WTC11 (cell line): ENCODE measurements around the gene STXBP5. TPM values are rescaled to one million over a fixed set of nuclear protein-coding genes. Genes with fewer than 3 reads are reported as not detected.

Source experiments
- ATAC-seq: fragments of 200-7000 bp; cut with Tn5 transposase; 2 replicates; pipeline ENCODE4 v1.10.0; 2021; ENCODE audit warnings: mild to moderate bottlenecking, moderate library complexity
- CTCF ChIA-PET: fragments of 300-600 bp; sonication (Branson Sonifier 250); formaldehyde crosslinking; loops from one replicate; lab custom pipeline; 2021; ENCODE audit warnings: antibody characterized with exemption; lab: Charles Lee
- POLR2A ChIA-PET: fragments of 350-600 bp; sonication (Branson Sonifier 250); formaldehyde crosslinking; loops from one replicate; lab custom pipeline; 2021; ENCODE audit warnings: antibody characterized with exemption; lab: Charles Lee
- DNase-seq: peaks from one replicate; pipeline ENCODE4 v3.0.0; 2021; ENCODE audit warnings: low spot score
- H3K27ac Mint-ChIP-seq: 2 replicates; pipeline ENCODE4 v1.8.0; 2021; ENCODE audit warnings: mixed read lengths
- H3K27me3 Mint-ChIP-seq: 2 replicates; pipeline ENCODE4 v1.8.0; 2021; ENCODE audit warnings: low read depth, mild to moderate bottlenecking, moderate library complexity, mixed read lengths
- H3K36me3 Mint-ChIP-seq: 2 replicates; pipeline ENCODE4 v1.8.0; 2021; ENCODE audit warnings: mixed read lengths
- H3K4me1 Mint-ChIP-seq: 2 replicates; pipeline ENCODE4 v1.8.0; 2022; ENCODE audit warnings: mixed read lengths
- H3K4me3 Mint-ChIP-seq: 2 replicates; pipeline ENCODE4 v1.8.0; 2021; ENCODE audit warnings: mild to moderate bottlenecking, moderate library complexity, mixed read lengths
- H3K9me3 Mint-ChIP-seq: 2 replicates; pipeline ENCODE4 v1.8.0; 2021; ENCODE audit warnings: mixed read lengths
- AFF4 ChIP-seq: sonication (generic); formaldehyde crosslinking; IDR thresholded peaks from 2 replicates; pipeline ENCODE4 v1.8.1; 2023; ENCODE audit warnings: mild to moderate bottlenecking, missing genetic modification reagents, borderline replicate concordance
- ATF1 ChIP-seq: sonication (generic); formaldehyde crosslinking; IDR thresholded peaks from 2 replicates; pipeline ENCODE4 v1.8.1; 2023; ENCODE audit warnings: mild to moderate bottlenecking, moderate library complexity, missing genetic modification reagents
- ATF3 ChIP-seq: sonication (generic); formaldehyde crosslinking; conservative IDR thresholded peaks from 2 replicates; pipeline ENCODE4 v1.8.1; 2022; ENCODE audit warnings: mild to moderate bottlenecking, missing genetic modification reagents
- CBFB ChIP-seq: sonication (generic); formaldehyde crosslinking; IDR thresholded peaks from 2 replicates; pipeline ENCODE4 v1.8.1; 2022; ENCODE audit warnings: mild to moderate bottlenecking, low read depth, missing genetic modification reagents
- E2F4 ChIP-seq: sonication (generic); formaldehyde crosslinking; IDR thresholded peaks from 2 replicates; pipeline ENCODE4 v1.8.1; 2022; ENCODE audit warnings: low read depth, mild to moderate bottlenecking, moderate library complexity, missing genetic modification reagents, borderline replicate concordance
- ERG ChIP-seq: fragments of 250-450 bp; sonication (Bioruptor Pico); IDR thresholded peaks from 2 replicates; pipeline ENCODE4 v1.8.0; 2021; ENCODE audit warnings: mild to moderate bottlenecking
- GTF2I ChIP-seq: fragments of 250-450 bp; sonication (Bioruptor Pico); conservative IDR thresholded peaks from 2 replicates; pipeline ENCODE4 v1.4.0; 2021; ENCODE audit warnings: mild to moderate bottlenecking
- HMGA2 ChIP-seq: fragments of 250-450 bp; sonication (Bioruptor Pico); IDR thresholded peaks from 2 replicates; pipeline ENCODE4 v1.4.0; 2021; ENCODE audit warnings: mild to moderate bottlenecking, moderate library complexity
- IRF1 ChIP-seq: sonication (generic); formaldehyde crosslinking; IDR thresholded peaks from 2 replicates; pipeline ENCODE4 v1.8.0; 2023; ENCODE audit warnings: missing genetic modification reagents
- IRF2 ChIP-seq: sonication (generic); formaldehyde crosslinking; IDR thresholded peaks from 2 replicates; pipeline ENCODE4 v1.8.0; 2022; ENCODE audit warnings: low read depth, missing genetic modification reagents, borderline replicate concordance
- JAZF1 ChIP-seq: fragments of 250-450 bp; sonication (Bioruptor Pico); IDR thresholded peaks from 2 replicates; pipeline ENCODE4 v1.9.0; 2021; ENCODE audit warnings: moderate library complexity, mild to moderate bottlenecking, inconsistent platforms
- MLX ChIP-seq: sonication (generic); formaldehyde crosslinking; IDR thresholded peaks from 2 replicates; pipeline ENCODE4 v1.8.1; 2023; ENCODE audit warnings: mild to moderate bottlenecking, missing genetic modification reagents, moderate library complexity
- NFE2L1 ChIP-seq: sonication (generic); formaldehyde crosslinking; IDR thresholded peaks from 2 replicates; pipeline ENCODE4 v1.8.1; 2023; ENCODE audit warnings: missing genetic modification reagents
- PREB ChIP-seq: sonication (generic); formaldehyde crosslinking; IDR thresholded peaks from 2 replicates; pipeline ENCODE4 v1.8.1; 2022; ENCODE audit warnings: mild to moderate bottlenecking, missing genetic modification reagents, moderate library complexity, borderline replicate concordance
- PRRX2 ChIP-seq: fragments of 250-450 bp; sonication (Bioruptor Pico); IDR thresholded peaks from 2 replicates; pipeline ENCODE4 v1.8.0; 2021; ENCODE audit warnings: mild to moderate bottlenecking
- SOX15 ChIP-seq: fragments of 250-450 bp; sonication (Bioruptor Pico); IDR thresholded peaks from 2 replicates; pipeline ENCODE4 v1.9.0; 2021; ENCODE audit warnings: mild to moderate bottlenecking
- TEAD4 ChIP-seq: sonication (generic); formaldehyde crosslinking; IDR thresholded peaks from 2 replicates; pipeline ENCODE4 v1.8.0; 2022; ENCODE audit warnings: mild to moderate bottlenecking, missing genetic modification reagents
- USF1 ChIP-seq: sonication (generic); formaldehyde crosslinking; IDR thresholded peaks from 2 replicates; pipeline ENCODE4 v1.8.0; 2022; ENCODE audit warnings: mild to moderate bottlenecking, missing genetic modification reagents
- ZBTB21 ChIP-seq: sonication (generic); formaldehyde crosslinking; IDR thresholded peaks from 2 replicates; pipeline ENCODE4 v1.8.1; 2023; ENCODE audit warnings: mild to moderate bottlenecking, missing genetic modification reagents, borderline replicate concordance
- ZNF138 ChIP-seq: sonication (generic); formaldehyde crosslinking; conservative IDR thresholded peaks from 2 replicates; pipeline ENCODE4 v1.8.1; 2022; ENCODE audit warnings: mild to moderate bottlenecking, moderate library complexity, missing genetic modification reagents
- ZNF317 ChIP-seq: sonication (generic); formaldehyde crosslinking; IDR thresholded peaks from 2 replicates; pipeline ENCODE4 v1.8.1; 2023; ENCODE audit warnings: low read depth, mild to moderate bottlenecking, moderate library complexity, missing genetic modification reagents, borderline replicate concordance
- total RNA-seq: library from RNA; stranded (reverse); gene quantifications from 3 replicates; pipeline ENCODE4 v1.2.3, GENCODE V29; 2021

Gene STXBP5
- total RNA-seq, 1 experiment from 2014 or later: 13.2 TPM

GRCh38 chr6:147384029-147384428 lies 179.8 kb downstream of the STXBP5 start:
- ChIA-PET POLR2A (no interaction called here), CTCF (interaction anchor here (0.6 to 1.6 kb wide), 3 partner anchors 11 to 55 kb away, joined by 3 to 5 read pairs (median 3); no protein-coding TSS in a partner anchor)
- H3K27ac Mint-ChIP-seq: no peak overlapping the region
- DNase-seq: no peak
- peaks cover 24% of the 10 kb centered on the region for H3K36me3 Mint-ChIP-seq
- H3K4me1 Mint-ChIP-seq: peaks cover 6% of the 10 kb centered on the region
- no peaks in the 10 kb centered on the region for H3K27me3 Mint-ChIP-seq
- ATAC-seq: no peak
- peaks cover 19% of the 10 kb centered on the region for H3K9me3 Mint-ChIP-seq
- no peak overlapping the region for H3K4me3 Mint-ChIP-seq
- TF ChIP-seq NFE2L1: no peak
- TF ChIP-seq ZNF138: no peak
- TF ChIP-seq SOX15: no peak
- no peak for TF ChIP-seq ATF1 (CRISPR knock-in tag)
- no peak for TF ChIP-seq JAZF1 (CRISPR knock-in tag)
- no peak for TF ChIP-seq CBFB
- no peak for TF ChIP-seq AFF4 (CRISPR knock-in tag)
- TF ChIP-seq IRF2 (CRISPR knock-in tag): no peak
- no peak for TF ChIP-seq MLX (CRISPR knock-in tag)
- no peak for TF ChIP-seq TEAD4 (CRISPR knock-in tag)
- TF ChIP-seq, all 79 proteins: peak for 0

GRCh38 chr6:147384737-147385710 lies 180.8 kb downstream of the STXBP5 start:
- H3K36me3 Mint-ChIP-seq: peaks cover 16% of the 10 kb centered on the region
- no peak for DNase-seq
- ChIA-PET POLR2A (no interaction called here), CTCF (no interaction called here)
- H3K4me3 Mint-ChIP-seq: no peak overlapping the region
- H3K9me3 Mint-ChIP-seq: peaks cover 17% of the 10 kb centered on the region
- H3K27ac Mint-ChIP-seq: no peak overlapping the region
- 0 out of 2 replicates have a peak, but pooled peaks cover 3% of the 10 kb centered on the region for H3K4me1 Mint-ChIP-seq
- ATAC-seq: no peak
- TF ChIP-seq ZNF317 (CRISPR knock-in tag) (no peak), HMGA2 (CRISPR knock-in tag) (no peak), IRF1 (CRISPR knock-in tag) (no peak), SOX15 (no peak), USF1 (CRISPR knock-in tag) (no peak), ZBTB21 (CRISPR knock-in tag) (no peak), PRRX2 (no peak), ERG (CRISPR knock-in tag) (no peak), E2F4 (CRISPR knock-in tag) (no peak), PREB (CRISPR knock-in tag) (no peak), ATF3 (CRISPR knock-in tag) (no peak), GTF2I (CRISPR knock-in tag) (no peak)
- no peaks in the 10 kb centered on the region for H3K27me3 Mint-ChIP-seq
